PC-9 (cell line): ENCODE measurements around the gene HSPA4.

Experiments used
- CTCF ChIP-seq: fragments of 200-600 bp; sonication (generic); conservative IDR thresholded peaks from 2 replicates; pipeline ENCODE4 v1.6.1; 2017; ENCODE audit warnings: mixed run types, antibody characterized with exemption, mild to moderate bottlenecking, moderate library complexity
- EZH2 ChIP-seq: fragments of 200-600 bp; sonication (generic); IDR thresholded peaks from 2 replicates; pipeline ENCODE4 v1.8.0; 2017; ENCODE audit warnings: antibody characterized with exemption, low read depth

- TF ChIP-seq CTCF (no peak), EZH2 (no peak)
Observed at GRCh38 chr5:133141746-133142145, 89.9 kb downstream of the HSPA4 start.
